Measurements from ENCODE around the gene SHKBP1. TPM values are rescaled to one million over a fixed set of nuclear protein-coding genes. Genes with fewer than 3 reads are reported as not detected.
"Not testable (repeated sequence)": the region's sequence is repeated elsewhere in the genome, so short reads cannot be mapped to it uniquely, and the experiment has no call there.

SHKBP1 gene
- total RNA-seq, 2 experiments from 2014 or later = 90.1 to 99.4 TPM

DNA sequence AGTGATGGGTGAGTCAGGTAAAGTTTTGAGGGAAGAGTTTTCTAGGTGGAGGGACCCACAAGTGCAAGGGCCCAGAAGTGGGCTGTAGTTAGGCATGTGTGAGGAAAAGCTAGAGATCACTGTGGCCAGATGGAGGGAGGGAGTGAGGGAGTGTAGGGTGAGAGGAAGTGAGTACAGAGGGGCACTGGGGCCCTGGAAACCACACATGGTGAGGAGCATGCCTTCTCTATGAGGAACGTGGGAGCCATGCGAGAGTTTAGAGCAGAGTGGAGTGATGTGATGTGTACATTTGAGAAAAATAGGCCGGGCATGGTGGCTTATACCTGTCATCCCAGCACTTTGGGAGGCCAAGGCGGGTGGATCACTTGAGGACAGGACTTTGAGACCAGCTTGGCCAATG is 14.7 kb upstream of the SHKBP1 start:
- no peak overlapping the region for H3K4me3 Mint-ChIP-seq
- intact Hi-C loops (cut with micrococcal nuclease) = no loop called here
- no peak for DNase-seq
- peaks cover 31% of the 10 kb centered on the region for H3K27me3 Mint-ChIP-seq (ENCODE audit: low read depth)
- CTCF ChIA-PET = interaction anchor here (0.7 kb wide), 1 partner anchor 76 kb away, joined by 4 read pairs; no protein-coding TSS in a partner anchor
- H3K4me1 Mint-ChIP-seq (ENCODE audit: low read depth) = no peaks in the 10 kb centered on the region
- no peaks in the 10 kb centered on the region for H3K36me3 Mint-ChIP-seq (ENCODE audit: low read depth)
- no peaks in the 10 kb centered on the region for H3K9me3 Mint-ChIP-seq
- no peak overlapping the region for H3K27ac Mint-ChIP-seq

DNA sequence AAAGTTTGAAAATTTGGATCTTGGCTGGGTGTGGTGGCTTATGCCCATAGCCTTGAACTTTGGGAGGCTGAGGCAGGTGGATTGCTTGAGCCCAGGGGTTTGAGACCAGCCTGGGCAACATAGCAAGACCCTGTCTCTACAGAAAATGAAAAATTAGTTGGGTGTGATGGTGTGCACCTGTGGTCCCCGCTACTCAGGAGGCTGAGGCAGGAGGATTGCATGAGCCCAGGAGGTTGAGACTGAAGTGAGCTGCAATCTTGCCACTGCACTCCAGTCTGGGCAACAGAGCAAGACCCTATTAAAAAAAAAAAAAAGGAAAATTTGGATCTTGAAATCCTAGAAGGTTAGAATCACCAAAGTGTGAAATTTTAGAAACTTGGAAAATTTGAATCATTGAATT is 12.1 kb upstream of the SHKBP1 start:
- DNase-seq; intact Hi-C loops (cut with micrococcal nuclease); H3K27ac Mint-ChIP-seq; H3K4me1 Mint-ChIP-seq (ENCODE audit: low read depth); H3K36me3 Mint-ChIP-seq (ENCODE audit: low read depth); CTCF ChIA-PET; H3K9me3 Mint-ChIP-seq; H3K4me3 Mint-ChIP-seq: not testable (repeated sequence)
- H3K27me3 Mint-ChIP-seq (ENCODE audit: low read depth) = peaks cover 44% of the 10 kb centered on the region

DNA sequence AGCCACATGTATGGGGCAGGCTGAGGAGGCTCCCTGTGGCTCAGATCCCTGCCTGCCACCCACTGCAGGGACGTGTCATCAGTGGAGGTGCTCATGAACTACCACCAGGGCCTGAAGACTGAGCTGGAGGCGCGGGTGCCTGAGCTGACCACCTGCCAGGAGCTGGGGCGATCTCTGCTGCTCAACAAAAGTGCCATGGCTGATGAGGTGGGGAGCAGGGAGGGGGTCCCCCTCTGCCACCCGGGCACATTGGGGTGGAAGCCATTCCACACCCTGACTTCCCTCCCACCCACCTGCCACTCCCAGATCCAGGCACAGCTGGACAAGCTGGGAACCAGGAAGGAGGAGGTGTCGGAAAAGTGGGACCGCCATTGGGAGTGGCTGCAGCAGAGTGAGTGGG is 11.3 kb upstream of the SHKBP1 start:
- Mint-ChIP-seq H3K36me3 (ENCODE audit: low read depth) (no peaks in the 10 kb centered on the region), H3K4me1 (ENCODE audit: low read depth) (peaks cover 10% of the 10 kb centered on the region), H3K27ac (no peak overlapping the region), H3K4me3 (no peak overlapping the region), H3K27me3 (ENCODE audit: low read depth) (peaks cover 40% of the 10 kb centered on the region), H3K9me3 (no peaks in the 10 kb centered on the region)
- intact Hi-C loops (cut with micrococcal nuclease) = no loop called here
- no peak for DNase-seq
- CTCF ChIA-PET = no interaction called here

DNA sequence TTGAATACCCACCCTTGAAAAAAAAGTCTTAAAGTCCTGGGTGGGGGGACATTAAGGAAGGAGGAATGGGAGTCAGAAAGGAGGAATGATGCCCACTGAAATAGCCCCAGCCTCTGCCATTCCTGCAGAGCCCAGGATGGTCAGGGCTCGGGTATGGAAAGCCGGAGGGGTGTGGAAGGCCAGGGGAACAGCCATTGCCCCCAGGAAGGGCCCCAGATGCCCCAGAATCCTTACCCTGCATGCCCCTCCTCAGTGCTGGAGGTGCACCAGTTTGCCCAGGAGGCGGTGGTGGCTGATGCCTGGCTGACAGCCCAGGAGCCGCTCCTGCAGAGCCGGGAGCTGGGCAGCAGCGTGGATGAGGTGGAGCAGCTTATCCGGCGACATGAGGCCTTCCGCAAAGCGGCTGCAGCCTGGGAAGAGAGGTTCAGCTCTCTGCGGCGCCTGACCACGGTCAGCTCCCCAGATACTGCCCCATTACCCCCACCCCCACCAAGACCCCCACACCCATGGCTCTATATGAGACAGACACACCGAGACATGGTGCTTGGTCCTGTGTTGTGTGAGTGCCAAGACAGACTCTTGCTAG is 10.7 kb upstream of the SHKBP1 start:
- intact Hi-C loops (cut with micrococcal nuclease) = no loop called here
- CTCF ChIA-PET = interaction anchor here (0.7 kb wide), 1 partner anchor 14 kb away, joined by 3 read pairs; no protein-coding TSS in a partner anchor
- Mint-ChIP-seq H3K9me3 (no peaks in the 10 kb centered on the region), H3K36me3 (ENCODE audit: low read depth) (no peaks in the 10 kb centered on the region), H3K4me1 (ENCODE audit: low read depth) (peaks cover 15% of the 10 kb centered on the region), H3K4me3 (no peak overlapping the region), H3K27ac (no peak overlapping the region), H3K27me3 (ENCODE audit: low read depth) (peaks cover 40% of the 10 kb centered on the region)
- DNase-seq = no peak

DNA sequence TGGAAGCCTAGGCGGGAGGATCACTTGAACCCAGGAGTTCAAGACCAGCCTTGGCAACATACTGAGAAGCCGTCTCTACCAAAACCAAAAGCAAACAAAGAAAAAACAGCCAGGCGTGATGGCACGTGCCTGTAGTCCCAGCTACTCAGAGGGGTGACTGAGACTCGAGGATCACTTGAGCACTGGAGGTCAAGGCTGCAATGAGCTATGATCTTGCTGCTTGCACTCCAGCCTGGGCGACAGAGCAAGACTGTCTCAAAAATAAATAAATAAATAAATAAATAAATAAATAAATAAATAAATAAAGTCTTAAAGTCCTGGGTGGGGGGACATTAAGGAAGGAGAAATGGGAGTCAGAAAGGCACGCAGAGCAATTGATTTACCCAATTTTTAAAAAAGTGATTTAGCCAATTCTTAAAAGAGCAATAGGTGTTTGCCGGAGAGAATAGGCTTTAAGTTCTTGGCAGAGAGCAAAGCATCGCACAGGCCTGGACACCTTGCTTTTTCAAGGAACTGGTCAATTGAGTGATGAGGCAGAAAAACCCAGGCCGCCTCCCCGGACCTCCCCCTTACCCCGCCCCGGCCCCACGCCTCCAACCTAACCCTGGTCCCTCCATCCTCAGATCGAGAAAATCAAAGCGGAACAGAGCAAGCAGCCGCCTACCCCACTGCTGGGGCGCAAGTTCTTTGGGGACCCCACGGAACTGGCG is 9.5 kb upstream of the SHKBP1 start:
- CTCF ChIA-PET = no interaction called here
- H3K4me3 Mint-ChIP-seq = no peak overlapping the region
- H3K36me3 Mint-ChIP-seq (ENCODE audit: low read depth) = no peaks in the 10 kb centered on the region

DNA sequence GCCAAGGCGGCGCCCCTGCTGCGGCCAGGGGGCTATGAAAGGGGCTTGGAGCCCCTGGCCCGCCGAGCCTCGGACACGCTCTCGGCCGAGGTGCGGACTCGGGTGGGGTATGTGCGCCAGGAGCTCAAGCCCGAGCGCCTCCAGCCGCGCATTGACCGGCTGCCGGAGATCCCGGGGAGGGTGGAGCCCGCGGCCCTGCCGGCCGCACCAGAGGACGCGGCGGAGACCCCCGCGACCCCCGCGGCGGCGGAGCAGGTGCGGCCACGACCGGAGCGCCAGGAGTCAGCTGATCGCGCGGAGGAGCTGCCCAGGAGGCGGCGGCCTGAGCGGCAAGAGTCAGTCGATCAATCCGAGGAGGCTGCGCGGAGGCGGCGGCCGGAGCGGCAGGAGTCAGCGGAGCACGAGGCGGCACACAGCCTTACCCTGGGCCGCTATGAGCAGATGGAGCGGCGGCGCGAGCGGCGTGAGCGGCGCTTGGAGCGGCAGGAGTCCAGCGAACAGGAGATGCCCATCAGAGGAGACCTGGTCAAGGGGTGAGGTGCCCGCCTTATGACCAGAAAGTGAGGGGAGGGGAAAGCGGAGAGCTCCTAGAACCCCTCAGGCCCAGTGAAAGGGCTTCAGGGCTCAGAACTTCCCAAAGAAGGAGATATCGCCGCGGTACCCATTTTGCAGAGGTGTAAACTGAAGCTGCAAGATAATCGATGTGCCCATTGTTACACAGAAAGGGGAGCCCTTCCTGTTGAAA is 8.8 kb upstream of the SHKBP1 start:
- no peaks in the 10 kb centered on the region for H3K36me3 Mint-ChIP-seq (ENCODE audit: low read depth)
- CTCF ChIA-PET = interaction anchor here (0.9 to 1.4 kb wide), 2 partner anchors 27 to 67 kb away, joined by 3 to 6 read pairs; no protein-coding TSS in a partner anchor
- H3K4me3 Mint-ChIP-seq = no peak overlapping the region
- no peak for DNase-seq
- H3K27ac Mint-ChIP-seq = no peak overlapping the region
- intact Hi-C loops (cut with micrococcal nuclease) = no loop called here
- peaks cover 37% of the 10 kb centered on the region for H3K27me3 Mint-ChIP-seq (ENCODE audit: low read depth)
- peaks cover 15% of the 10 kb centered on the region for H3K4me1 Mint-ChIP-seq (ENCODE audit: low read depth)
- no peaks in the 10 kb centered on the region for H3K9me3 Mint-ChIP-seq

More for the DNA sequence above, 9.5 kb upstream of the SHKBP1 start:
- peaks cover 15% of the 10 kb centered on the region for H3K4me1 Mint-ChIP-seq (ENCODE audit: low read depth)
- DNase-seq = no peak
- no peaks in the 10 kb centered on the region for H3K9me3 Mint-ChIP-seq
- intact Hi-C loops (cut with micrococcal nuclease) = no loop called here
- H3K27ac Mint-ChIP-seq = no peak overlapping the region
- peaks cover 37% of the 10 kb centered on the region for H3K27me3 Mint-ChIP-seq (ENCODE audit: low read depth)

DNA sequence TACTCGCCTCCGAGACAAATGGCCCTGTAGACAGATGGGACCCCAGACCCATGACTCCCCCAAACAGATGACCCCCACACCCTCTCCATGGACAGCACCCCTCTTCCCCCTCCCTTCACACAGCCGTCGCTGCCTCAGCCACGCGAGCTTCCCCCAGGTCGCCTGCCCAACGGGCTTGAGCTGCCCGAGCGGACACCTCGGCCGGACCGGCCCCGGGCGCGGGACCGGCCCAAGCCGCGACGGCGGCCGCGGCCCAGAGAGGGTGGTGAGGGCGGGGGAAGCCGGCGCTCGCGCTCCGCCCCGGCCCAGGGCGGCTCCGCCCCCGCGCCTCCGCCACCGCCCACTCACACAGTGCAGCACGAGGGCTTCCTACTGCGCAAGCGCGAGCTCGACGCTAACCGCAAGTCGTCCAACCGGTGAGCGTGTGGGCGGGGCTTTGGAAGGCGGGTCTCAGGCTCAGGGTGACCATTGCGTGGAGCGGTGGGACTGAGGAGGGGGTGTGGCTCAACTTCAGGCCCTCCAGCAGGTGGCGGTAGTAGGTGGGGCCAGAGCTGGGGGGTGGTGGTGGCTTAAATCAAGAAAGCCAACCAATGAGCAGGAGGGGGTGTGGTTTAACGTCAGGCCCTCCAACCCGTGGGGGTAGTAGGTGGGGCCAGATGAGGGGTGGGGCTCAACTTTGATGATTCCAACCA is 6.2 kb upstream of the SHKBP1 start:
- peaks cover 15% of the 10 kb centered on the region for H3K4me1 Mint-ChIP-seq (ENCODE audit: low read depth)

DNA sequence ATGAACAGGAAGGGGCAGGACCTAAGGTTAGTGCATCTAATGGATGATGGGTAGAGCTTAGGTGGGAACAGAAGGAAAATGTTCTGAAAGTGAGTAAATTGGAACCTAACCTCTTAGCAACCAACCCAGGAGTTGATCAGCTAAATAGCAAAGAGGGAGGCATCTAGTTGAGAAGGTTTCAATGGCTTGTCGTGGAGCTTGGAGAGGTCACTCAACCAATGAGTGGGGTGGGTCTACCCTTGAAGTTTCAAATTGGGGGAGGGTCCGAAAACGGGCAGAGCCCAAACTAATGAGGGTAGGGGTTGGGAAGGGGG is 5.7 kb upstream of the SHKBP1 start:
- Mint-ChIP-seq H3K27me3 (ENCODE audit: low read depth) (peaks cover 22% of the 10 kb centered on the region), H3K27ac (no peak overlapping the region), H3K4me1 (ENCODE audit: low read depth) (peaks cover 15% of the 10 kb centered on the region), H3K9me3 (no peaks in the 10 kb centered on the region), H3K4me3 (peak overlapping the region; percentile 64), H3K36me3 (ENCODE audit: low read depth) (no peaks in the 10 kb centered on the region)
- intact Hi-C loops (cut with micrococcal nuclease) = no loop called here
- CTCF ChIA-PET = interaction anchor here (0.5 to 1.7 kb wide), 3 partner anchors 64 to 1531 kb away, joined by 4 to 6 read pairs (median 4); no protein-coding TSS in a partner anchor
- DNase-seq = no peak

More for the DNA sequence above, 6.2 kb upstream of the SHKBP1 start:
- Mint-ChIP-seq H3K4me3 (peak overlapping the region; percentile 64), H3K9me3 (no peaks in the 10 kb centered on the region), H3K27me3 (ENCODE audit: low read depth) (peaks cover 25% of the 10 kb centered on the region), H3K36me3 (ENCODE audit: low read depth) (no peaks in the 10 kb centered on the region), H3K27ac (peak overlapping the region; percentile 41)
- CTCF ChIA-PET = interaction anchor here (0.5 to 1.7 kb wide), 4 partner anchors 64 to 1532 kb away, joined by 4 to 6 read pairs (median 4); no protein-coding TSS in a partner anchor
- intact Hi-C loops (cut with micrococcal nuclease) = loop anchor here (1.0 kb wide), 1 partner anchor 41 kb away; no protein-coding TSS in a partner anchor
- peak; percentile 96 for DNase-seq

DNA sequence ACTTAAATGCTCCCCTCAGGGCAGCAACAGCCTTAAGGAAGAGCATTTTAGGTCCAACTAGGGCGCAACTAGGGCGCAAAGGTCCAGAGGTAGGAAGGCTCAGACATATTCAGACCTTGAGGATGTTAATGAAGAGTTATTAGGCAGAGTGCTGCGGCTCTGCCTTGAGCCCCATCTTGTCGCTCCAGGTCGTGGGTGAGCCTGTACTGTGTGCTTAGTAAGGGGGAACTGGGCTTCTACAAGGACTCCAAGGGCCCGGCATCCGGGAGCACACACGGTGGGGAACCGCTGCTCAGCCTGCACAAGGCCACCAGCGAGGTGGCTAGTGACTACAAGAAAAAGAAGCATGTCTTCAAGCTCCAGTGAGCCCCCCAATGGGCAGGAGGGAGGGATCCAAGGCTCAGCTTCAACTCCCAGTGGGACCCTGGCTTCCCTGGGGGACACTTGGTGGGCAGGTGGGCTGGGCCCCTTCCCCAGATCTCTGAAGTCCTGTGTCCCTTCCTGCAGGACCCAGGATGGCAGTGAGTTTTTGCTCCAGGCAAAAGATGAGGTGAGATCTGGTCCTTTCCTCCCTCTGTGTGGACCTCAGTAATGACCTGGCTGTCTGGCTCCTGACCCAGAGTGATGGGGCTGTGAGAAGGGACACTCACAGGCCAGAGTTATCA is 4.7 kb upstream of the SHKBP1 start:
- intact Hi-C loops (cut with micrococcal nuclease) = no loop called here
- peaks cover 15% of the 10 kb centered on the region for H3K4me1 Mint-ChIP-seq (ENCODE audit: low read depth)
- no peak for DNase-seq

DNA sequence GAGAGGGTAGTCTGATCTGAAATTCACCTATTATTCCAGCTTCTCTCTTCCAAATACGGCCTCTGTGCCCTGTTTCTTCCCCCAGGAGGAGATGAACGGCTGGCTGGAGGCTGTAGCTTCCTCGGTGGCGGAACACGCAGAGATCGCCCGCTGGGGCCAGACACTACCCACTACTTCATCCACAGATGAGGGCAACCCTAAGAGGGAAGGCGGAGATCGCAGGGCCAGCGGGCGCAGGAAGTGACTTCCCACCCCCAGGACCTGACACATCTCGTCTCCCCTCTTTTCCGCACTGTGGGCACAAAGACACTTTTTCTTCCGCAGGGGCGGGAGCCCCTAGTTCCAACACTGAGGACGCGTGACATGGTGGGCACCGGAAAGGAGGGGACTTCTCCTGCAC is 1.3 kb upstream of the SHKBP1 start:
- DNase-seq = no peak
- no peak overlapping the region for H3K27ac Mint-ChIP-seq
- H3K27me3 Mint-ChIP-seq (ENCODE audit: low read depth) = no peaks in the 10 kb centered on the region
- CTCF ChIA-PET = interaction anchor here (0.7 to 1.5 kb wide), 2 partner anchors 60 to 1537 kb away, joined by 3 to 5 read pairs; no protein-coding TSS in a partner anchor
- H3K36me3 Mint-ChIP-seq (ENCODE audit: low read depth) = peaks cover 10% of the 10 kb centered on the region
- peaks cover 21% of the 10 kb centered on the region for H3K4me1 Mint-ChIP-seq (ENCODE audit: low read depth)
- no peaks in the 10 kb centered on the region for H3K9me3 Mint-ChIP-seq
- H3K4me3 Mint-ChIP-seq = peak overlapping the region; percentile 45
- intact Hi-C loops (cut with micrococcal nuclease) = no loop called here

More for the DNA sequence above, 4.7 kb upstream of the SHKBP1 start:
- H3K36me3 Mint-ChIP-seq (ENCODE audit: low read depth) = no peaks in the 10 kb centered on the region
- no peak overlapping the region for H3K4me3 Mint-ChIP-seq
- H3K27me3 Mint-ChIP-seq (ENCODE audit: low read depth) = peaks cover 15% of the 10 kb centered on the region
- CTCF ChIA-PET = interaction anchor here (1.7 kb wide), 1 partner anchor 63 kb away, joined by 6 read pairs; no protein-coding TSS in a partner anchor
- H3K27ac Mint-ChIP-seq = no peak overlapping the region
- no peaks in the 10 kb centered on the region for H3K9me3 Mint-ChIP-seq

DNA sequence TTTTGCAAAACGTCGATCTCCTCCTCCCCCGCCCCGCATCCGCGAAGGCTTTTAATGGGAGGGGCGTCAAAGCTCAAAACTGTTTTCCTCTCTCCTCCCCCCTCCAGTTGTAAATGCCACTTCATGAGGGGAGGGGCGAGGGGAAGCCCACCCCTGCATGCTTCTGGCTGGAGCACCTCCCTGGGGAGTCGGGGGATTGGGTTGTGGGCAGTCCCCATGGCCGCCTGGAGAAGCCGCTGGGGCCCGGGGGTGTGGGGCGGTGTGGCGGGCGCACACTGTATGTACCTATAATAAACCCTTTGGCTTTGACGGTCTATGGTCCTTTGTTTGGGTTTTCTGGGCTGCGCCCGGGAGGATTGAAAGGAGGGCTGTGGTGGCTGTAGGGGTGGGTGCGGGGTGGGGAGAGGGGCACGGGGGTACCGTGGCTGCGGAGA is 505 bp upstream of the SHKBP1 start:
- peak; percentile 34 for DNase-seq
- Mint-ChIP-seq H3K9me3 (no peaks in the 10 kb centered on the region), H3K4me3 (peak overlapping the region; percentile 87), H3K27ac (peak overlapping the region; percentile 56), H3K36me3 (ENCODE audit: low read depth) (peaks cover 16% of the 10 kb centered on the region), H3K4me1 (ENCODE audit: low read depth) (peaks cover 16% of the 10 kb centered on the region), H3K27me3 (ENCODE audit: low read depth) (no peaks in the 10 kb centered on the region)
- intact Hi-C loops (cut with micrococcal nuclease) = loop anchor here (1.0 to 2.0 kb wide), 4 partner anchors 29 to 291 kb away; partner anchors contain the start of gene AKT2
- CTCF ChIA-PET = interaction anchor here (1.5 kb wide), 1 partner anchor 59 kb away, joined by 5 read pairs; no protein-coding TSS in a partner anchor
